Panc1 (cell line): ENCODE measurements around the gene ZG16B.

Experiments used
- CTCF ChIP-seq: fragments of 450-650 bp; IDR thresholded peaks from 2 replicates; pipeline ENCODE4 v1.5.1; 2017; ENCODE audit warnings: mild to moderate bottlenecking
- POLR2AphosphoS5 ChIP-seq: IDR thresholded peaks from 2 replicates; pipeline ENCODE4 v1.6.1; 2012; ENCODE audit warnings: mild to moderate bottlenecking, low read depth, low read length, moderate library complexity
- REST ChIP-seq, 2 experiments: IDR thresholded peaks; 2 replicates each; pipeline ENCODE4 v1.6.1; 2011 to 2012; ENCODE audit warnings: low read depth in 2 of 2, control low read depth in 1 of 2, low read length in 1 of 2, mild to moderate bottlenecking in 1 of 2, moderate library complexity in 1 of 2; ENCODE audit not compliant: insufficient read depth in 1 of 2

- TF ChIP-seq REST (IDR thresholded peaks at IDR 0.05; ENCODE audit: insufficient read depth in 1 of 2, low read depth in 2 of 2, low read length in 1 of 2) = no peak
- no peak for TF ChIP-seq CTCF
- TF ChIP-seq POLR2AphosphoS5 = no peak
These were observed 19.0 kb downstream of the ZG16B start for GRCh38 chr16:2848933-2849725.
